D721Med (cell line): ENCODE measurements around the gene BUD31.
"Not testable (repeated sequence)": the region's sequence is repeated elsewhere in the genome, so short reads cannot be mapped to it uniquely, and the experiment has no call there.

Experiments
- DNase-seq: peaks from one replicate; pipeline ENCODE4 v3.0.0; 2011; ENCODE audit warnings: low spot score; ENCODE audit not compliant: insufficient read length
- FAIRE-seq: peaks from 2 replicates; lab custom pipeline; 2011; peaks lifted over from hg19 to GRCh38; lab: Jason Lieb, UNC
- TF ChIP-seq, protein P1 (sequence below): IDR thresholded peaks from 2 replicates; pipeline ENCODE4 v1.5.1; 2012; ENCODE audit warnings: mild to moderate bottlenecking, control low read depth; ENCODE audit not compliant: insufficient read depth; ENCODE audit errors: missing control alignments

The BUD31 gene

DNA sequence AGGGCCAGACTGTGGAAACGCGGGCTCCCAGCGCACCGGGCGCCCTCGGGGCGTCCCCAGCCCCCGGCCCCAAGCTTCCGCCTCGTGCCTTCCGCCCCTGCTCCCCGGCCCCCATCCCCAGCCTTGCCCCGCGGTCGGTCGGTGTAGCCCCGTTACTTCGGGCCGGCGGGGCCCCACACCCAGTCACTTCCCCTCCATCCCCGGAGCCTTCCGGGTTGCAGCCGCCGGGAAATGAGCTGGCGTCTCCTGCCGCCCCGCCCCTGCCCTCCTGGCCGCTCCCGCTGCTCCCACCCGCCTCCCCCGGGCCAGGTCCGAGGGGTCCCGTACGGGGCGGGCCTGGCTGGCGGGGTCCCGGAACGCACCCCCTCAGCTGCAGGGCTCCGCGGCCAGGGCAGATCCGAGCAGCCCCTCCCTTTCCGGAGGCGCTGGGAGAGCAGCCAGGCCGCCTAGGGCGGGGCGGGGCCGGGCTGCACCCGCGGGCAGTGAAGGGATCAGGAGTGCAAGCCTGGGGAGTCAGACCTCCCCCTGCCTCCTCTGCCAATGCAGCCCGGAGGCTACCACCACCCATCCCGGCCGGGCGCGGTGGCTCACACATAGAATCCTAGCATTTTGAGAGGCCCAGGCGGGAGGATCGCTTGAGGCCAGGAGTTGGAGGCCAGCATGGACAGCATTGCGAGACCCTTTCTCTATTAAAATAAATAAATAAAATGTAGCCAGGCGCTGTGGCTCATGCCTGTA lies 33.5 kb upstream of the BUD31 start:
- FAIRE-seq (no peak), DNase-seq (peak; percentile 73)
- TF ChIP-seq, protein P1, sequence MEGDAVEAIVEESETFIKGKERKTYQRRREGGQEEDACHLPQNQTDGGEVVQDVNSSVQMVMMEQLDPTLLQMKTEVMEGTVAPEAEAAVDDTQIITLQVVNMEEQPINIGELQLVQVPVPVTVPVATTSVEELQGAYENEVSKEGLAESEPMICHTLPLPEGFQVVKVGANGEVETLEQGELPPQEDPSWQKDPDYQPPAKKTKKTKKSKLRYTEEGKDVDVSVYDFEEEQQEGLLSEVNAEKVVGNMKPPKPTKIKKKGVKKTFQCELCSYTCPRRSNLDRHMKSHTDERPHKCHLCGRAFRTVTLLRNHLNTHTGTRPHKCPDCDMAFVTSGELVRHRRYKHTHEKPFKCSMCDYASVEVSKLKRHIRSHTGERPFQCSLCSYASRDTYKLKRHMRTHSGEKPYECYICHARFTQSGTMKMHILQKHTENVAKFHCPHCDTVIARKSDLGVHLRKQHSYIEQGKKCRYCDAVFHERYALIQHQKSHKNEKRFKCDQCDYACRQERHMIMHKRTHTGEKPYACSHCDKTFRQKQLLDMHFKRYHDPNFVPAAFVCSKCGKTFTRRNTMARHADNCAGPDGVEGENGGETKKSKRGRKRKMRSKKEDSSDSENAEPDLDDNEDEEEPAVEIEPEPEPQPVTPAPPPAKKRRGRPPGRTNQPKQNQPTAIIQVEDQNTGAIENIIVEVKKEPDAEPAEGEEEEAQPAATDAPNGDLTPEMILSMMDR: no peak

GRCh38 chr7:99379043-99379577 lies 29.7 kb upstream of the BUD31 start:
- FAIRE-seq (no peak), DNase-seq (no peak)
- TF ChIP-seq, protein P1: no peak

DNA sequence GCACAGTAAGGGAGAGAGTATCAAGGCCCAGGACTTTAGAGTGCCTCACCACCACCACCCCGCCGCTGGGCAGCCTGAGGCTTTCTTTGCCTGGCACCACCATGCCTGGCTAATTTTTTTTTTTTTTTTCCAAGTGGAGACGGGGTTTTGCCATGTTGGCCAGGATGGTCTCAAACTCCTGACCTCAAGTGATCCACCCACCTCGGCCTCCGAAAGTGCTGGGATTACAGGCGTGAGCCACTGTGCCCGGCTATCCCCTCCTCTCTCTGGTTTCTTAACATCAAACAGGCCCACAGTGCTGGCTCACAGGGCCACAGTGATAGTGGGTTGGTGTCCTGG lies 29.1 kb upstream of the BUD31 start:
- FAIRE-seq, DNase-seq: not testable (repeated sequence)

DNA sequence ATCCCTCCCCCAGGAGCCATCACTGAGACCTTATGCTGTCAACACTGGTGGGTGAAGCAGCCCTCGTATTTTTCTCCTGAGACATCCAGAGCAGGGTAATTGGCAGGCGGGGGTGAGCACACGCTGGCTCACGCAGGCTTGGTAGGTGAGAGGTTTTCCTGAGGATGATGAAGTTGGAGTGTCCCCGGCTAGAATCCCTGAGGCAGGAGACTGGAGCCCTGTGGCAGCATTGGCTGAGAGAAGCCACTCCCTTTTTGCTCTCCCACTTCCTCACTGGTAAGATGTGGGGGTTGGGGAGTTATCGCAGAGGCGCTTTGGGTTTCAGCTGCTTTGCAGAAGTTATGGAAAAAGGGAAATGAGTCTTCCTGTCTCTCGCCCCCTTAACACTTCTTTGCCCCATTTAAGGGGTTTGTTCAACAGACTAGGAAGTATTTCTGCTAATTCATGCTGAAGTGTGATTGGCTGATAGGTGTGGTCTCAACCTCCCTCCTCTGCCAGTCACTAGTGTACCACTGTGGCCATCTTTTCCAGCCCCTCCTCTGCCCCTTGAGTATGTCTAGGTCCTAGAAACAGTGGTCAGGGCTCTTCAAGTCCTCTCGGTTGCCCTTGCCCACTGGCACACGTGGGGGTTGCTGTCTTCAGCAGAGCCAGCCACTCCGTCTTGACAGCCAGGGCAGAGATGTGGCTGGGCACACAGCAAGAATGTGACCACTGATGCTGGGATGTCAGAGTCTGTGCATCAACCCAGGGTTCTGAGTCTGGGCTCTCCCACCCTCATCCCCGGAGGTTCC lies 28.5 kb upstream of the BUD31 start:
- FAIRE-seq (no peak), DNase-seq (no peak)
- TF ChIP-seq, protein P1: no peak

- no peak for FAIRE-seq
These were observed 27.7 kb upstream of the BUD31 start for GRCh38 chr7:99380823-99381663.

DNA sequence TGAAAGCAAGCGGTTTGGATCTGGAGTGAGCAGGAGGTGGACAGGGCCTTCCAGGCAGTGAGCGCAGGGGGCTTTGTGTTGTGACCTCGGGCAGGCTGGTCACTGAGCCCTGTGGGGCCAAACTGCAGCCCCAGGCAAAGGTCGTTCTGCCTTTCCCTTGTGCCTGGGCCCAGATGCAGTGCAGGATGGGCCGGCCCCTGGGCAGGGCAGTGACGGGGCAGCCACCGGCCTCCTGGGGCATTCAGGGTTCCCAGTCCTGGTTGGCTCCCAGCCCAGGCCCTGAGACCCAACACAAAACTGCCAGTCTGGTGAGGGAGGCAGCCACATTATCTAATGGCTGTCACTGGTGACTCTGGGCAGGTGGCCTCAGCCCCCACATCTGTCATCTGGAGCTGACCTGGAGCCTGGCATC lies 27.1 kb upstream of the BUD31 start:
- no peak for DNase-seq
- no peak for FAIRE-seq
- TF ChIP-seq, protein P1: no peak

More at GRCh38 chr7:99380823-99381663, 27.7 kb upstream of the BUD31 start:
- no peak for DNase-seq
- TF ChIP-seq, protein P1: no peak

DNA sequence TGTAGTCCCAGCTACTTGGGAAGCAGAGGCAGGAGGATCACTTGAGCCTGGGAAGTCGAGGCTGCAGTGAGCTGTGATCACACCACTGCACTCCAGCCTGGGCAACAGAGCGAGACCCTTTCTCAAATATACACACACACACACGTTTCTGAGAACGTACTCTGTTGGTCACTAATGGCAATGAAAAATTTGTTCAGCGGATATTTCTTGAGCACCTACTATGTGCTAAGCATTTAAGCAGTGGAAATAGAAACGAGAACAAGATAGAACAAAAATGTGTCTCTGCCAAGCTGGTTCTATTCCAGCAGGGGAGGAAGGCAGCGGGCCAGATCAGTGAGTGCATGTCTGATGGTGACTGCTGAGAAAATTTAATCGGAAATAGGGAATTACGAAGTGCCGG lies 25.6 kb upstream of the BUD31 start:
- DNase-seq (no peak), FAIRE-seq (no peak)
- TF ChIP-seq, protein P1: no peak
